ENCODE data around the gene DLEU7. TPM values are rescaled to one million over a fixed set of nuclear protein-coding genes. Genes with fewer than 3 reads are reported as not detected.

DLEU7 gene
- total RNA-seq (2021; fragmentation: NEBNext Ultra II Directional; extraction: Animal tissue kit (Norgen Biotek cat#: 25700)), result 4.9 and 5.4 TPM in 2 replicates
- polyA plus RNA-seq (2011; rRNA removed), result 4.0 and 5.2 TPM in 2 replicates
- polyA plus RNA-seq (2011; cell fraction: cytosol; rRNA removed), result 4.3 TPM
- polyA plus RNA-seq (2011; cell fraction: nucleus; rRNA removed), result 3.2 TPM
- polyA plus RNA-seq (2012, experiment 1 of 2), result 2.5 to 4.0 TPM (median 3.2 TPM) in 4 replicates
- 2.6 TPM for polyA plus RNA-seq (2012, experiment 2 of 2)
- 1.8 TPM for polyA plus RNA-seq (2013, experiment 1 of 2)
- 2.2 TPM for polyA plus RNA-seq (2013, experiment 2 of 2)
- polyA minus RNA-seq (2011; rRNA and poly(A)+ RNA removed), result 2.4 and 3.8 TPM in 2 replicates
- 2.3 TPM for polyA minus RNA-seq (2011; cell fraction: cytosol; rRNA and poly(A)+ RNA removed)
- 12.3 TPM for polyA minus RNA-seq (2011; cell fraction: nucleus; rRNA and poly(A)+ RNA removed)
- long read RNA-seq, experiment 1, partial matches to known transcripts, result 0 of 6 reads
- long read RNA-seq, experiment 1, other reads (novel, unspliced or antisense), result 2 of 6 reads
- long read RNA-seq, experiment 2, result 0 reads

DNA sequence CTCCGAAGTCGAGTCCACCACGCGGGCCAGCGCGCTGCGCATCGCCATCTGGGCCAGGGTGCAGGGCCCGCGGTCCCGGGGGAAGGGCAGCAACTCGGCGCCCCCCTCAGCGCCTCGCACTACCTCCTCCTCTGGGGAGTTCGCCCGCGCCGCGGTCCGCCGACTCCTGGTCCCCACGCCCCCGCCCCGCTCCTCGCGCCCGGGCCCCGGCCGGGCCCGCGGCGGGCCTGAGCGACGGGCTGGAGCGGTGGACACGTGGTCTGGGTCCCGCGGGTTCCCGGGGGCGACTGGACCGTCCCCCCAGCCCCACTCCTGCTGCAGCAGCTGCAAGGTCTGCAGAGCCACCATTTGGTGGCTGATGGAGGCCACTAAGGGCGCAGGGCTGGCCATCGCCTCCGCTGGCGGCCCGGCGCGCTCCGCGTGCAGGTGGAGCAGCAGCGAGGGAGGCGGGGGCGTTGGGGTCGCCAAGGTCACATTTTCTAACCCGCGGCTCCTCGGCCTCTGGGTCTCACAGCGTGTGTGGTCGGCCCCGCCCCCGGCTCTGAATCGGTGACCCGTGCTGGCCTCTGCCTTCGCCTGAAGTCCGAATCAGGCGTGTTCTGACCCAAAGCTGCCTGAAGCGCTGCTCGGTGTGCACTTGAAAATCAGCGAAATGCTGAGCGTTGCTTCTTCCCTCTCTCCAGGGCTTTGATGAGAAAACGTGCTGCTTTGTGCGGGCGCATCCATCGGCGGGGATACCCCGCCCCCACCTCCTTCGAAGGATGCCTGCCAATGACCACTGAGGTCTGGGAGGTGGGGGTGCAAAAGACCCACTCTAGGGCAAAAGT, at the start of gene DLEU7:
Gene DLEU7 (minus strand): TSS at position 436 of the 827 bp plus-strand sequence. CDS start 46 bp downstream, at position 390.
- H2BK20ac ChIP-seq (ENCODE audit: low read length), result peak within 1 kb of the TSS; percentile 84; the same call in 1 of the 2 replicates
- H3K9ac ChIP-seq (replicated peaks in 1 of 4; ENCODE audit: extremely low read depth in 1 of 4, low read depth in 3 of 4, low read length in 3 of 4), result peak within 1 kb of the TSS in 3 of 4 experiments; percentile 46 to 59 (median 57); a peak in 5 of 7 replicates
- H3K36me3 ChIP-seq (ENCODE audit: control insufficient read depth in 2 of 4, insufficient read depth in 4 of 4, low read length in 3 of 4), result no peaks in the 10 kb centered on the region
- DNase-seq (ENCODE audit: low read depth in 1 of 2, low spot score in 2 of 2), result peak in 1 of 2 experiments; percentile 83
- POLR2A ChIA-PET (ENCODE audit: partially characterized antibody), result interaction anchor here (1.0 to 1.6 kb wide), 2 partner anchors 16 to 18 kb away, joined by 3 to 5 read pairs; no protein-coding TSS in a partner anchor
- peak within 1 kb of the TSS; percentile 87 for H4K91ac ChIP-seq (replicated peaks; ENCODE audit: insufficient read length, low read length)
- no peak within 1 kb of the TSS for H3K14ac ChIP-seq (ENCODE audit: insufficient read length)
- no peak for FAIRE-seq
- no peaks in the 10 kb centered on the region for H3K9me3 ChIP-seq (ENCODE audit: insufficient read depth in 2 of 2, low read depth in 1 of 2, low read length in 1 of 2)
- H3K79me1 ChIP-seq (ENCODE audit: low read depth, low read length), result peaks cover 3% of the 10 kb centered on the region; the same call in 1 of the 2 replicates
- H2AK5ac ChIP-seq (ENCODE audit: low read depth, low read length), result no peak within 1 kb of the TSS
- peak within 1 kb of the TSS; percentile 14 for H3K56ac ChIP-seq (replicated peaks; ENCODE audit: insufficient read length, low read depth, low read length)
- no peaks in the 10 kb centered on the region for H4K20me1 ChIP-seq (replicated peaks in 1 of 2; ENCODE audit: control insufficient read depth in 1 of 2, insufficient read depth in 2 of 2, low read length in 2 of 2)
- H2BK120ac ChIP-seq (replicated peaks; ENCODE audit: low read depth, low read length), result no peak within 1 kb of the TSS
- H2BK5ac ChIP-seq (ENCODE audit: low read depth, low read length), result peak within 1 kb of the TSS; percentile 32; the same call in 1 of the 2 replicates
- peak within 1 kb of the TSS; percentile 97; the same call in 1 of the 2 replicates for H2BK15ac ChIP-seq (ENCODE audit: low read length)
- peak within 1 kb of the TSS; percentile 28 for H4K5ac ChIP-seq (ENCODE audit: insufficient read length, low read depth, low read length)
- CTCF ChIA-PET (ENCODE audit: partially characterized antibody), result interaction anchor here (1.1 to 1.6 kb wide), 3 partner anchors 67 to 225 kb away, joined by 4 to 8 read pairs (median 4); partner anchors contain the start of gene RNASEH2B
- H3K23me2 ChIP-seq (ENCODE audit: low read depth, low read length), result peaks cover 7% of the 10 kb centered on the region; the same call in 1 of the 2 replicates
- peak within 1 kb of the TSS; percentile 54 to 68 (median 54) for H3K4me3 ChIP-seq (ENCODE audit: extremely low read depth in 1 of 4, insufficient read depth in 2 of 4, low read depth in 3 of 4, low read length in 4 of 4)
- H3K23ac ChIP-seq (ENCODE audit: insufficient read length), result no peak within 1 kb of the TSS
- H3K18ac ChIP-seq (ENCODE audit: extremely low read depth, low read length), result peak within 1 kb of the TSS; percentile 93
- WGBS, 2 experiments (ENCODE audit: extremely low coverage in 1 of 2, insufficient coverage in 1 of 2, insufficient read length in 1 of 2, insufficient replicate concordance in 2 of 2, low coverage in 1 of 2, low lambda C conversion rate in 2 of 2, missing lambda C conversion rate in 1 of 2), result 2% methylated on average over 39 of the region's 78 CpGs; no CpG with 5 or more reads in 1 of the 2 experiments
- peak within 1 kb of the TSS; percentile 94 for H2AFZ ChIP-seq (ENCODE audit: low read length)
- H3K4ac ChIP-seq (replicated peaks; ENCODE audit: insufficient read length, low read depth, low read length), result no peak within 1 kb of the TSS
- peaks cover 2 to 22% (median 10%) of the 10 kb centered on the region in 4 experiments for H3K4me1 ChIP-seq (replicated peaks in 1 of 4; ENCODE audit: control insufficient read depth in 3 of 4, insufficient read depth in 4 of 4, low read length in 3 of 4)
- H4K8ac ChIP-seq (ENCODE audit: extremely low read depth, insufficient read depth, low read length), result peak within 1 kb of the TSS; percentile 88
- peak within 1 kb of the TSS; percentile 82 for H2BK12ac ChIP-seq (ENCODE audit: low read depth, low read length)
- H3K27ac ChIP-seq (ENCODE audit: low read depth, low read length), result no peak within 1 kb of the TSS
- H3K27me3 ChIP-seq (replicated peaks in 1 of 4; ENCODE audit: control insufficient read depth in 3 of 4, extremely low read depth in 1 of 4, insufficient read depth in 3 of 4, low read length in 3 of 4), result peaks cover 6 to 23% (median 12%) of the 10 kb centered on the region in 4 experiments; a peak in 6 of 7 replicates
- H3K4me2 ChIP-seq (ENCODE audit: insufficient read depth in 1 of 2, low read depth in 2 of 2, low read length in 2 of 2), result peak within 1 kb of the TSS; percentile 81 to 91
- no peaks in the 10 kb centered on the region; a peak in 1 of 4 replicates for H3K79me2 ChIP-seq (ENCODE audit: control insufficient read depth in 1 of 2, insufficient read depth in 2 of 2, low read length in 2 of 2)
- TF ChIP-seq EZH2 (IDR thresholded peaks at IDR 0.05; ENCODE audit: low read depth, low read length, severe bottlenecking), result peak; percentile 62
- TF ChIP-seq PHF8 (conservative IDR thresholded peaks at IDR 0.05; ENCODE audit: low read depth, low read length), result peak; percentile 67
- TF ChIP-seq POLR2AphosphoS5 (IDR thresholded peaks at IDR 0.05; ENCODE audit: low read depth, low read length), result no peak
- 0 out of 2 replicates have a peak, but pooled peaks have one; percentile 23 for TF ChIP-seq TAF1 (IDR thresholded peaks at IDR 0.05; ENCODE audit: low read depth, low read length)
- TF ChIP-seq RXRA (IDR thresholded peaks at IDR 0.05; ENCODE audit: insufficient read depth, low read depth, low read length), result no peak
- no peak for TF ChIP-seq TEAD4 (IDR thresholded peaks at IDR 0.05; ENCODE audit: low read depth, low read length)
- TF ChIP-seq, protein P1, sequence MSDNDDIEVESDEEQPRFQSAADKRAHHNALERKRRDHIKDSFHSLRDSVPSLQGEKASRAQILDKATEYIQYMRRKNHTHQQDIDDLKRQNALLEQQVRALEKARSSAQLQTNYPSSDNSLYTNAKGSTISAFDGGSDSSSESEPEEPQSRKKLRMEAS (IDR thresholded peaks at IDR 0.05), result peak; percentile 88

All from H1 (cell line).